Stimulated activated CD4-positive, alpha-beta T cell treated with anti-CD3 and anti-CD28 coated beads, Interleukin-15, amount 100 ng/mL, for 1 hour (primary cell): ENCODE measurements around the gene OR5B2.
"Not testable (repeated sequence)": the region's sequence is repeated elsewhere in the genome, so short reads cannot be mapped to it uniquely, and the experiment has no call there.

Experiments used
- DNase-seq, 2 donors: peaks; one replicate each; pipeline ENCODE4 v3.0.0-alpha.2; 2020; ENCODE audit warnings: low read depth in 1 of 2, low spot score in 1 of 2

OR5B2 gene

GRCh38 chr11:58428021-58428420, at the start of gene OR5B2:
Gene OR5B2 (minus strand): TSS chr11:58428121. CDS start chr11:58423261, 4,860 bp downstream.
- DNase-seq, result no peak

GRCh38 chr11:58471892-58472291, 44.0 kb upstream of the OR5B2 start:
- DNase-seq, result no peak

GRCh38 chr11:58466293-58466692, 38.4 kb upstream of the OR5B2 start:
- no peak for DNase-seq

- DNase-seq, result no peak
Measured at GRCh38 chr11:58465690-58466089, 37.8 kb upstream of the OR5B2 start.

GRCh38 chr11:58451585-58451984, 23.7 kb upstream of the OR5B2 start:
- no peak for DNase-seq

- no peak for DNase-seq
Measured at GRCh38 chr11:58446294-58446693, 18.4 kb upstream of the OR5B2 start.

- no peak for DNase-seq
Measured at GRCh38 chr11:58444300-58444699, 16.4 kb upstream of the OR5B2 start.

- DNase-seq, result no peak
Measured at GRCh38 chr11:58442136-58442535, 14.2 kb upstream of the OR5B2 start, which contains the start of gene OR5B12. Gene OR5B12 (minus strand): TSS chr11:58442236. CDS start chr11:58440151, 2,085 bp downstream.

GRCh38 chr11:58438486-58438885, 10.6 kb upstream of the OR5B2 start:
- DNase-seq, result no peak

GRCh38 chr11:58434217-58434616, 6.3 kb upstream of the OR5B2 start:
- no peak for DNase-seq

GRCh38 chr11:58433638-58434203, 5.8 kb upstream of the OR5B2 start:
- no peak for DNase-seq

- no peak for DNase-seq
Measured at GRCh38 chr11:58429273-58429672, 1.4 kb upstream of the OR5B2 start.

- no peak for DNase-seq
Measured at GRCh38 chr11:58406774-58407173, 21.1 kb downstream of the OR5B2 start, which contains the start of gene OR5B3. Gene OR5B3 (minus strand): TSS chr11:58406874. CDS start chr11:58403409, 3,465 bp downstream.

- DNase-seq, result not testable (repeated sequence)
Measured at GRCh38 chr11:58399622-58400021, 28.3 kb downstream of the OR5B2 start.

GRCh38 chr11:58395581-58395980, 32.3 kb downstream of the OR5B2 start:
- no peak for DNase-seq

- DNase-seq, result no peak
Measured at GRCh38 chr11:58394195-58394594, 33.7 kb downstream of the OR5B2 start.

- DNase-seq, result no peak
Measured at GRCh38 chr11:58392746-58393145, 35.2 kb downstream of the OR5B2 start.

GRCh38 chr11:58391879-58392278, 36.0 kb downstream of the OR5B2 start:
- DNase-seq, result no peak

GRCh38 chr11:58390551-58391063, 37.3 kb downstream of the OR5B2 start:
- DNase-seq, result no peak
